T-helper 17 cell (primary cell): ENCODE data around the gene MTCH2. TPM values are rescaled to one million over a fixed set of nuclear protein-coding genes. Genes with fewer than 3 reads are reported as not detected.
A peak's percentile ranks its signal among the peaks of the same experiment; 100 is the strongest.
"Not testable (repeated sequence)": the region's sequence is repeated elsewhere in the genome, so short reads cannot be mapped to it uniquely, and the experiment has no call there.

Source experiments
- ATAC-seq: fragments of 150-1000 bp; cut with Tn5 transposase; 2 replicates; pipeline ENCODE4 v1.10.0; 2021; ENCODE audit warnings: mild to moderate bottlenecking, moderate library complexity
- DNase-seq, 3 donors: peaks; one replicate each; pipeline versions ENCODE4 v3.0.0 to v3.0.0-alpha.2; 2020 to 2021
- H3K9me3 ChIP-seq: one replicate; pipeline ENCODE4 v1.7.0; 2013; ENCODE audit warnings: low read length, mild to moderate bottlenecking; ENCODE audit not compliant: control insufficient read depth, poor library complexity, severe bottlenecking
- H3K27ac Mint-ChIP-seq: one replicate; pipeline ENCODE4 v1.8.0; 2022; ENCODE audit warnings: mild to moderate bottlenecking, moderate library complexity, mixed read lengths
- H3K27me3 Mint-ChIP-seq: one replicate; pipeline ENCODE4 v1.8.0; 2022; ENCODE audit warnings: mixed read lengths
- H3K36me3 Mint-ChIP-seq: one replicate; pipeline ENCODE4 v1.8.0; 2022; ENCODE audit warnings: low read depth, mixed read lengths
- H3K4me1 Mint-ChIP-seq: one replicate; pipeline ENCODE4 v1.8.0; 2022; ENCODE audit warnings: mild to moderate bottlenecking, mixed read lengths
- H3K4me3 Mint-ChIP-seq: one replicate; pipeline ENCODE4 v1.8.0; 2022; ENCODE audit warnings: mild to moderate bottlenecking, moderate library complexity, mixed read lengths
- total RNA-seq, 4 donors: library from RNA in 2 of 4; stranded (reverse) in 2 of 4; gene quantifications; one replicate each; pipeline ENCODE4 v1.2.3 and lab custom pipeline; 2022 to 2026

The MTCH2 gene
- 10 to 100 TPM; 19.9 to 22.5 TPM for total RNA-seq
- 20.0 to 52.1 reads per million in 2 donors for total RNA-seq (lab: John Stamatoyannopoulos, UW)

DNA sequence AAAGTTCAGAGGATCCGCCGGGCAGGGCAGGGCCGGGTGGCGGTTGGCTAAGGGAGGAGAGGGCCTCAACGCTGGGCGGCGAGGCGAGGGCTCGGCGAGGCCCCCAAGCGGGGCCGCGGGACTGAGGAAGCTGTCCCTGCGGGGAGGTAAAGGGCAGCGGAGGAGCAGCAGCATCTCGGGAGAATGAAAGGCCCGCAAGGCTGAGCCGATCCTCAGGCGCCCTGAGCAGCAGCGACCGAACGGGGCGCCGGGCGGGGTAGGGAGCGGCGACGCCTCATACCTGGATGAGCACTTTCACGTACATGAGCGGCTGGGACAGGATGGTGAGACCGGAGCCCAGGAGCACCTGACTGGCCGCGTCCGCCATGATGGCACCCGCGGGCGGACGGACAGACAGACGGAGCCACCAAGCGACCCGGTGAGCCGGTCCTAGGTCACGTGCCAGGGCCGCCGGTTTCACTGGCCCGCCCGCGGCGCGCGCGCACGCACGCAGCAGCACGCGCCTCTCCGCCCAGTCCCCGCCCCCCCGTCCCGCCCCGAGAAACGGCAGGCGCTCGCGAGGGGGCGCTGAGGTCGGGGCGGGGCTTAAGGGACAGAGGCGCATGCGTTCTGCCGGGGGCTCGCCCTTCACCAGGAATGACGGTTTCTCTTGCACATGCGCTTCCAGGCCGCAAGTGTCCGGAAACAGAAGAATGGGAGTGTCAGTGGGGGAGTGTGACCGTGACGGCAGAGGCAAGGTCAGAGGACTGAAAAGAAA lies at the start of gene MTCH2:
MTCH2 (minus strand) TSS at position 461 of the 757 bp plus-strand sequence; CDS start at position 367, 94 bp downstream.
- H3K27me3 Mint-ChIP-seq, result no peaks in the 10 kb centered on the region
- ATAC-seq, result peak; percentile 92
- H3K27ac Mint-ChIP-seq, result peak within 1 kb of the TSS; percentile 97
- no peaks in the 10 kb centered on the region for H3K36me3 Mint-ChIP-seq
- peak within 1 kb of the TSS; percentile 94 for H3K4me3 Mint-ChIP-seq
- H3K4me1 Mint-ChIP-seq, result peaks cover 17% of the 10 kb centered on the region
- H3K9me3 ChIP-seq, result no peaks in the 10 kb centered on the region
- DNase-seq, result peak; percentile 91 to 95 (median 94)

DNA sequence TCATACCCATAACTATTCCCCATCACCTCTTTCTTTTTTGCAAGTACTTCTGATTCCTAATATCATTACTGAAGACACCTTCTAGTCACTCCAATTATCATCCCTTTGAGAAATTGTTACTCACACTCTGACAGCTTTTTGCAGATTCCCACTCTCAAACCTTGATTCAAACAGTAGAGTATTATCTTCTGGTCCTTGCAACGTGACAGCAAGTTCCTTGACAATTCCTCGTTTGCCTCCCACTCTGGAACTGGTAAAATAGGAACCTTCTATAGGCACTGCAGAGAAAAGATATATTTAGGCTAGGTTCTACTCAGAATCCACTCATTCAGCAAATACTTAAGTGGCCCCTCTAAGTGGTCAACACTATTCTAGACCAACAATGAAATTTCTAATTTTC lies 49.6 kb upstream of the MTCH2 start:
- no peak for DNase-seq
- Mint-ChIP-seq H3K4me1 (peaks cover 8% of the 10 kb centered on the region), H3K4me3 (no peak overlapping the region), H3K36me3 (no peaks in the 10 kb centered on the region), H3K27me3 (no peaks in the 10 kb centered on the region), H3K27ac (no peak overlapping the region)
- H3K9me3 ChIP-seq, result no peaks in the 10 kb centered on the region
- ATAC-seq, result no peak

DNA sequence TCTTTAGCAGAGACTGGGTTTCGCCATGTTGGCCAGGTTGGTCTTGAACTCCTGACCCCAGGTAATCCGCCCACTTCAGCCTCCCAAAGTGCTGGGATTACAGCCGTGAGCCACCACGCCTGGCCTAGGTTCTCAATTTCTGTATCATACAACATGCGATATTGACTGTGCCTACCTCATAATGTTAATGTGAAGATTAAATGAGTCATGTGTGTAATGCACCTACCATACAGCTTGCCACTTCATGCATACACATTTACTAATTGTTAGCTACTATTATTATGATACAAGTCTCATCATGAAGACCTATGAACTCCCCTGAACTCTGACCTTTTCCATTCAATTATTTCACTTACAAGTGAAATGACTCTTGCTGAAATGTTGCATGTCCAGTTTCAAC lies 47.1 kb upstream of the MTCH2 start:
- DNase-seq, result no peak
- Mint-ChIP-seq H3K27ac (no peak overlapping the region), H3K4me1 (peaks cover 8% of the 10 kb centered on the region), H3K27me3 (no peaks in the 10 kb centered on the region), H3K4me3 (no peak overlapping the region), H3K36me3 (no peaks in the 10 kb centered on the region)
- H3K9me3 ChIP-seq, result no peaks in the 10 kb centered on the region
- no peak for ATAC-seq

DNA sequence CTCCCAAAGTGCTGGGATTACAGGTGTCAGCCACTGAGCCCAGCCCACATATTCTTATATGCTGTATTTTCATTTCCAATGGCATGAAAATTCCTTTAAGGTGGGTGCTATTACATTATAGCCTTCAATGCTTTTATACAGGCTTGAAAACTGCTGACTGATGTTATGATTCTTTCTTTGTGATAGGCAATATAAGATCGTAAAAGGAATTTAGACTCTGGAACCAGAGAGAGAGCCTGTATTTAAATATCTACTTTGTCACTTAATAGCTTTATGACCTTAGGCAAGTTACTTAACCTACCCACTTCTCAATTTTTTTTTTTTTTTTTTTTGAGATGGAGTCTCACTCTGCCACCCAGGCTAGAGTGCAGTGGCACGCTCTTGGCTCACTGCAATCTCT lies 46.6 kb upstream of the MTCH2 start:
- no peak overlapping the region for H3K27ac Mint-ChIP-seq
- no peaks in the 10 kb centered on the region for H3K36me3 Mint-ChIP-seq
- no peak for DNase-seq
- no peaks in the 10 kb centered on the region for H3K9me3 ChIP-seq
- H3K4me3 Mint-ChIP-seq, result no peak overlapping the region
- H3K4me1 Mint-ChIP-seq, result peaks cover 8% of the 10 kb centered on the region
- H3K27me3 Mint-ChIP-seq, result no peaks in the 10 kb centered on the region
- ATAC-seq, result no peak

DNA sequence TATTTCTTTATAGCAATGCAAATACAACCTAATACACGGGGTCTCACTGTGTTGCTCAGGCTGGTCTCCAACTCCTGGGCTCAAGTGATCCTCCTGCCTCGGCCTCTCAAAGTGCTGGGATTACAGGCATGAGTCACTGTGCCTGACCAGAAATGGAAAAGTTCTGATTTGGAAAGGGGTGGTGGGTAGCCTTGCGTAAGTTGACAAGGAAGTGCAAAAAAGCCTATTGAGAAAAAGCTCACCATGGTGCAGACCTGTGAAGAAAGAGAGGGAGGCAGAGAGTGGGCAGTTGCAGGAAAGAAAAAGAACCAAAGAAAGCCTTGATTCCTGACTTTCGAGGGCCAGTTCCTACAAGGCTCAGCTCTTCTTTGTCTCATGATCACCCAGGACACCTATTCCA lies 45.8 kb upstream of the MTCH2 start:
- DNase-seq, result no peak
- Mint-ChIP-seq H3K36me3 (no peaks in the 10 kb centered on the region), H3K27me3 (no peaks in the 10 kb centered on the region), H3K4me1 (peaks cover 8% of the 10 kb centered on the region), H3K27ac (no peak overlapping the region), H3K4me3 (no peak overlapping the region)
- ATAC-seq, result no peak
- H3K9me3 ChIP-seq, result no peaks in the 10 kb centered on the region

DNA sequence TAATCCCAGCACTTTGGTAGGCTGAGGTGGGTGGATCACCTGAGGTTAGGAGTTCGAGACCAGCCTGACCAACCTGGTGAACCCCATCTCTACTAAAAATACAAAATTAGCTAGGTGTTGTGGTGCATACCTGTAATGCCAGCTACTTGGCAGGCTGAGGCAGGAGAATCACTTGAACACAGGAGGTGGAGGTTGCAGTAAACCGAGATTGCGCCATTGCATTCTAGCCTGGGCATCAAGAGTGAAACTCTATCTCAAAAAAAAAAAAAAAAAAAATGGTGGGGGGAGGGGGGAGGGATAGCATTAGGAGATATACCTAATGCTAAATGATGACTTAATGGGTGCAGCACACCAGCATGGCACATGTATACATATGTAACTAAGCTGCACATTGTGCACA lies 44.3 kb upstream of the MTCH2 start:
- ATAC-seq, H3K27me3 Mint-ChIP-seq, H3K36me3 Mint-ChIP-seq, H3K4me1 Mint-ChIP-seq, H3K27ac Mint-ChIP-seq, H3K9me3 ChIP-seq, H3K4me3 Mint-ChIP-seq, DNase-seq: not testable (repeated sequence)

DNA sequence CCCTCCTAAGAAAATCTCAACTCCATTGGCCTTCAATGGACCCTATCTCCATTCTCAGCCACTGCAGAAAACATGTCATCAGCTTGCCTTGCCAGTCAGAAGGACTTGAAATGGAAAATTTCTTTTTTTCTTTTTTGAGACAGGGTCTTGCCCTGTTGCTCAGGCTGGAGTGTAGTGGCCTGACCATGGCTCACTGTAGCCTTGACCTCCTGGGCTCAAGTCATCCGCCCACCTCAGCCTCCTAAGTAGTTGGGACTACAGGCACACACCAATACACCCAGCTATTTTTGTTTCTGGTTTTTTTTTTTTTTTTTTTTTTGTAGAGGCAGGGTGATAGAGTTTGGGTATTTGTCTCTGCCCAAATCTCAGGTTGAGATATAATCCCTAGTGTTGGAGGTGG lies 43.8 kb upstream of the MTCH2 start:
- Mint-ChIP-seq H3K36me3 (no peaks in the 10 kb centered on the region), H3K4me3 (no peak overlapping the region), H3K4me1 (peaks cover 4% of the 10 kb centered on the region), H3K27ac (no peak overlapping the region), H3K27me3 (no peaks in the 10 kb centered on the region)
- DNase-seq (no peak), ATAC-seq (no peak)
- H3K9me3 ChIP-seq, result no peaks in the 10 kb centered on the region

DNA sequence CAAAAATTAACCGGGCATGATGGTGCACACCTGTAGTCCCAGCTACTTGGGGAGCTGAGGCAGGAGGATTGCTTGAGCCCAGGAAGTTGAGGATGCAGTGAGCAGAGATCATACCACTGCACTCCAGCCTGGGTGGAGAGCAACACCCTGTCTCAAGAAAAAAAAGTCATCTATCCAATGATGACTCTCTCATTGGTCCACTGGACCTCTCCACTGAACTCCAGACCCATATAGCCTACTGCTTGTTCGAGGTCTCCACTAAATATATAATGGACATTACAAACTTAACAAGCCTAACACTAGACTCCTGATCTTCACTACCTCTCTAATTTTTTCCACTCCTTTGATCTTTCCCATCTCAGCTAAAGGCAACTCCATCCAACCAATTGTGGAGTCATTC lies 33.5 kb upstream of the MTCH2 start:
- no peaks in the 10 kb centered on the region for H3K9me3 ChIP-seq
- Mint-ChIP-seq H3K36me3 (no peaks in the 10 kb centered on the region), H3K27me3 (no peaks in the 10 kb centered on the region), H3K4me1 (no peaks in the 10 kb centered on the region), H3K27ac (no peak overlapping the region), H3K4me3 (no peak overlapping the region)
- ATAC-seq (no peak), DNase-seq (no peak)

DNA sequence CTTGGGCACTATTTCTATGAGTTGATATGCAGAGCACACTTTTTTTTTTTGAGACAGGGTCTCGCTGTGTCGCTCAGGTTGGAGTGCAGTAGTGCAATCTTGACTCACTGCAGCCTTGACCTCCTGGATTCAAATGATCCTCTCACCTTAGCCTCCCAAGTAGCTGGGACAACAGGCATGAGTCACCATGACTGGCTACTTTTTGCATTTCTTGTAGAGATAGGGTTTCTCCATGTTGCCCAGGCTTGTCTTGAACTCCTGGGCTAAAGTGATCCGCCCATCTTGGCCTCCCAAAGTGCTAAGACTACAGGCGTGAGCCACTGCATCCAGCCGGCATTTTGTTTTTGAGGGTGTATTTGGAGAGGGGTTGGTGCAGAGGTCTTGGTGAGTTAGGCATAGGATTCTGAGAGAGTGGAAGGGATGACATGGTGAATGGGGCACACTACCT lies 29.9 kb upstream of the MTCH2 start:
- no peaks in the 10 kb centered on the region for H3K36me3 Mint-ChIP-seq
- H3K9me3 ChIP-seq, result no peaks in the 10 kb centered on the region
- H3K4me1 Mint-ChIP-seq, result no peaks in the 10 kb centered on the region
- H3K27me3 Mint-ChIP-seq, result no peaks in the 10 kb centered on the region
- H3K27ac Mint-ChIP-seq, result no peak overlapping the region
- ATAC-seq (no peak), DNase-seq (no peak)
- H3K4me3 Mint-ChIP-seq, result no peak overlapping the region

DNA sequence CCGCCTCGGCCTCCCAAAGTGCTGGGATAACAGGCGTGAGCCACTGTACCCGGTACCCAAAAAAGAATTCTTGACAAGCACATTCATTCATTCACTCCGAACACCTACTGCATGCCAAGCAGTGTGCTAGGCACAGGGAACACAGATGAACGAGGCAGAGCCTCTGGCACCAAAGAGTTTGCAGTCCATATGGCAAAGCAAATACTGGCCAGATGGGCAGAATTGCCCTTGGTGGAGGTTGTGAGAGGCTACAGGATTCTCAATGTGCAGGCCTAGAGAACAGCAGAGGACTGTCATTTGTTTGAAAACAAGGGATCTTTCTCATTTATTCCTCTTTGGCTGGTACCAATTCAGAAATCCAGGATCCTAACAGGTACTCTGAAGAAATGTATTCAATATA lies 27.5 kb upstream of the MTCH2 start:
- no peaks in the 10 kb centered on the region for H3K9me3 ChIP-seq
- H3K27ac Mint-ChIP-seq, result no peak overlapping the region
- H3K27me3 Mint-ChIP-seq, result no peaks in the 10 kb centered on the region
- ATAC-seq (no peak), DNase-seq (no peak)
- no peak overlapping the region for H3K4me3 Mint-ChIP-seq
- H3K36me3 Mint-ChIP-seq, result no peaks in the 10 kb centered on the region
- H3K4me1 Mint-ChIP-seq, result no peaks in the 10 kb centered on the region

DNA sequence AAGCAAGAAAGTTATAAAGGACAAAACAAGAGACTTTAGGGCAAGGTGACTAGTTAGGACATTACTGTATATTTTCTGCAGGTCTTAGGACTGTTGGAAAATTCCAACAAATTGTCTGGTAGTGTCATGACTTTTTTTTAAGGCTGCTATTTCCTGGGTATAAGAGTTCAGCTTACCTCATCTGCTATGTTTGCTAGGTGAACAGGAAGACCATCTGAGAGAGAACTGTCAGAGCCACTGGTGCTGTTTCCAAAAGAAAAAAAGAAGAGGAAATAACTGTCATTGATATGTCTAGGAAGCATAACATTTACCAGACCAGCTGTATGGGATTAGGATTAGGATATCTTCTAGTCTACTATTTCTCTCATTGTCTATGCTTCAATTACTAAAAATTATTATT lies 26.3 kb upstream of the MTCH2 start:
- no peaks in the 10 kb centered on the region for H3K9me3 ChIP-seq
- no peaks in the 10 kb centered on the region for H3K27me3 Mint-ChIP-seq
- no peaks in the 10 kb centered on the region for H3K4me1 Mint-ChIP-seq
- DNase-seq (no peak), ATAC-seq (no peak)
- H3K36me3 Mint-ChIP-seq, result no peaks in the 10 kb centered on the region
- no peak overlapping the region for H3K27ac Mint-ChIP-seq
- no peak overlapping the region for H3K4me3 Mint-ChIP-seq

DNA sequence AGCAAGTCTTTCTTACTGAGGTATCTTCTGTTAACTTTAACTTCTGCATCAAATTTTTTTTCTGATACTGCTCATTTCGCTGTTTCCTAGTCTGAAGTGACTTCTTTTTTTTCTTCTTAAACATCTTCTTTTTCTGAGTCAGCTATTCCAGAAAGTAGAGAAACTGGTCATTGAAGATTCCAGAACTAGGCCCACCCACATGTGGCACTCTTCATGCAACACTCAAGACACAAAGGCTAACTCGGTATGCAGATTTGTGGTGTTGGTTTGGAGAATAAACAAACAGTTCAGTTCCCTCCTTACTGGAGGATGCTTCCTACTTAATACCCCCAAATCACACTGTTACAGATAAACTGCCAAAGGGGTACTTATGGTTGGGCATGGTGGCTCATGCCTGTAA lies 25.2 kb upstream of the MTCH2 start:
- Mint-ChIP-seq H3K4me1 (no peaks in the 10 kb centered on the region), H3K27me3 (no peaks in the 10 kb centered on the region), H3K36me3 (no peaks in the 10 kb centered on the region), H3K27ac (no peak overlapping the region), H3K4me3 (no peak overlapping the region)
- DNase-seq, result no peak
- ATAC-seq, result no peak
- no peaks in the 10 kb centered on the region for H3K9me3 ChIP-seq

DNA sequence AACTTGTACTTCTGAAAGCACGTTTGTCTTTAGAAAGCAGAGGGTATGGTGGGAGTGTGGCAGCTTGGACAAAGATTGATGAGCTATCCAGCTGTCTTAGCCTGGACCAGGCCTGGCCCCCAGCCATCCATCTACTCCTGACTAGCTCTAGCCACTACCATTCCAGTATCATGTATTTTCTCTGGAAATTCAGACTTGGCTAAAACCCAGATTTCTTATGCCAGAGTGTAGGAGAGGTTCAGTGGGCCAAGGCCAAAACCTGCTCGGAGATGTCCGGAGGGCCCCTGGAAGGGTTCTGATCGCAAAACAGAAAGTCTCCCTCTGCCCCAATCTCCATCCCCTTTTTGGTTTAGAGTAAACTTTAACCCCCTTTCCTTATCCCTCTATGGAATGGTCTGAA lies 24.8 kb upstream of the MTCH2 start:
- no peak overlapping the region for H3K27ac Mint-ChIP-seq
- no peaks in the 10 kb centered on the region for H3K36me3 Mint-ChIP-seq
- H3K4me3 Mint-ChIP-seq, result no peak overlapping the region
- H3K9me3 ChIP-seq, result no peaks in the 10 kb centered on the region
- no peaks in the 10 kb centered on the region for H3K4me1 Mint-ChIP-seq
- H3K27me3 Mint-ChIP-seq, result no peaks in the 10 kb centered on the region
- DNase-seq (no peak), ATAC-seq (no peak)

DNA sequence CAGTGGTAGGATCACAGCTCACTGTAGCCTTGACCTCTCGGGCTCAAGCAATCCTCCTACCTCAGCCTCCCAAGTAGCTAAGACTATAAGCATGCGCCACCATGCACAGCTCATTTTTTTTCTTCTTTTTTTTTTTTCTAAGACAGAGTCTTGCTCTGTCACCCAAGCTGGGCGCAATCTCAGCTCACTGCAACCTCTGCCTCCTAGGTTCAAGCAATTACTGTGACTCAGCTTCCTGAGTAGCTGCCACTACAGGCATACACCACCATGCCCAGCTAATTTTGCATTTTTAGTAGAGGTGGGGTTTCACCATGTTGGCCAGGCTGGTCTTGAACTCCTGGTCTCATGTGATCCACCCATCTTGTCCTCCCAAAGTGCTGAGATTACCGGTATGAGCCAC lies 22.6 kb upstream of the MTCH2 start:
- not testable (repeated sequence) for H3K4me3 Mint-ChIP-seq, H3K4me1 Mint-ChIP-seq, H3K27me3 Mint-ChIP-seq, H3K36me3 Mint-ChIP-seq, ATAC-seq, DNase-seq, H3K9me3 ChIP-seq, H3K27ac Mint-ChIP-seq
